Mesendoderm (in vitro differentiated cells): ENCODE data around the gene PKNOX2.

Source experiments
- DNase-seq: peaks from one replicate; pipeline ENCODE4 v3.0.0; 2013
- H2AK5ac ChIP-seq: 2 replicates; pipeline ENCODE4 v1.6.1; 2013; ENCODE audit warnings: low read length, inconsistent platforms
- H2BK120ac ChIP-seq: 2 replicates; pipeline ENCODE4 v1.6.1; 2013; ENCODE audit warnings: low read depth, mild to moderate bottlenecking, low read length, moderate library complexity, mixed read lengths
- H2BK15ac ChIP-seq: replicated peaks from 2 replicates; pipeline ENCODE4 v1.6.1; 2013; ENCODE audit warnings: low read depth, mild to moderate bottlenecking, moderate library complexity
- H2BK5ac ChIP-seq: 2 replicates; pipeline ENCODE4 v1.6.1; 2013; ENCODE audit warnings: low read length, inconsistent platforms
- H3K18ac ChIP-seq: 2 replicates; pipeline ENCODE4 v1.6.1; 2013; ENCODE audit warnings: mild to moderate bottlenecking, low read length, mixed read lengths
- H3K23ac ChIP-seq: one replicate; pipeline ENCODE4 v1.6.1; 2013; ENCODE audit warnings: low read length
- H3K27ac ChIP-seq: 2 replicates; pipeline ENCODE4 v1.5.1; 2013; ENCODE audit warnings: low read depth, mild to moderate bottlenecking, inconsistent platforms, low read length, moderate library complexity
- H3K27me3 ChIP-seq: 2 replicates; pipeline ENCODE4 v1.6.1; 2013; ENCODE audit warnings: low read length, control low read depth, mild to moderate bottlenecking, inconsistent platforms; ENCODE audit not compliant: insufficient read depth, poor library complexity
- H3K36me3 ChIP-seq: 2 replicates; pipeline ENCODE4 v1.6.1; 2013; ENCODE audit warnings: low read length, inconsistent platforms; ENCODE audit not compliant: control insufficient read depth, insufficient read depth
- H3K4ac ChIP-seq: one replicate; pipeline ENCODE4 v1.6.1; 2013; ENCODE audit warnings: low read depth, mild to moderate bottlenecking, low read length, moderate library complexity
- H3K4me1 ChIP-seq: 2 replicates; pipeline ENCODE4 v1.6.1; 2013; ENCODE audit warnings: low read depth, low read length, inconsistent platforms; ENCODE audit not compliant: control insufficient read depth
- H3K4me2 ChIP-seq: 2 replicates; pipeline ENCODE4 v1.6.1; 2013; ENCODE audit warnings: low read length
- H3K4me3 ChIP-seq: 2 replicates; pipeline ENCODE4 v1.5.1; 2013; ENCODE audit warnings: mild to moderate bottlenecking, low read length
- H3K56ac ChIP-seq: one replicate; pipeline ENCODE4 v1.6.1; 2013; ENCODE audit warnings: low read length
- H3K79me1 ChIP-seq: 2 replicates; pipeline ENCODE4 v1.6.1; 2013; ENCODE audit warnings: low read length, inconsistent platforms
- H3K79me2 ChIP-seq: 2 replicates; pipeline ENCODE4 v1.6.1; 2013; ENCODE audit warnings: mild to moderate bottlenecking, low read length; ENCODE audit not compliant: control insufficient read depth, insufficient read depth
- H3K9ac ChIP-seq: 2 replicates; pipeline ENCODE4 v1.6.1; 2013; ENCODE audit warnings: low read length, inconsistent platforms
- H4K5ac ChIP-seq: one replicate; pipeline ENCODE4 v1.6.1; 2013; ENCODE audit warnings: low read length
- H4K8ac ChIP-seq: one replicate; pipeline ENCODE4 v1.6.1; 2013; ENCODE audit warnings: low read depth, mild to moderate bottlenecking, control low read depth, low read length, moderate library complexity
- WGBS: extraction: QIAGEN DNeasy Blood & Tissue Kit; methylation state at CpG from one replicate; pipeline ENCODE4 v1.1.7; 2013; ENCODE audit warnings: low lambda C conversion rate, missing lambda C conversion rate; ENCODE audit not compliant: insufficient coverage; ENCODE audit errors: extremely low coverage; 5-methylcytosine and 5-hydroxymethylcytosine counted together

Gene PKNOX2

DNA sequence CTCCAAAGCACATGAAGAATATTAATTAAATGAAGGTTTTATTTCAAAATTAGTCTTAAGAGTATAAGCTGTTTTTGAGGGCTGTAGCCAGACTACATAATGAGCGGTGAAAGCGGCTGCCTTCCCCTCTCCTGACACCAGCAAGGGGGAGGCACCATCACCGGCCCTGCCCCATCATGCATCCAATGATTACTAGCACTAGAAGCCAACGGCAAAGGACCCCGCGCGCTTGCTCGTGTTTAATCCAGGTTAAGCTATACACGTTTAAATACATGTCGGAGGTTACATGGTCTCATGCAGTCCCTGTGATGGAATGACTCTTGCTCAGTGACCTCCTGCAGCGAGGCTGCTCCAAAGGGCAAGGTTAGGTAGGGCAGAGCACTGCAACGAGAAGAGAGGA lies 281.2 kb downstream of the PKNOX2 start:
- Histone ChIP-seq H3K27ac (no peak overlapping the region), H3K36me3 (no peaks in the 10 kb centered on the region), H2BK5ac (no peak overlapping the region), H3K23ac (no peak overlapping the region), H3K4me2 (no peak overlapping the region), H3K79me2 (no peaks in the 10 kb centered on the region), H3K4ac (no peak overlapping the region), H4K5ac (no peak overlapping the region), H2BK120ac (no peak overlapping the region), H3K56ac (no peak overlapping the region), H3K4me1 (peaks cover 20% of the 10 kb centered on the region), H3K9ac (no peak overlapping the region), H3K18ac (no peak overlapping the region), H2AK5ac (no peak overlapping the region), H3K4me3 (no peak overlapping the region), H2BK15ac (no peak overlapping the region), H3K27me3 (no peaks in the 10 kb centered on the region), H3K79me1 (no peaks in the 10 kb centered on the region), H4K8ac (no peak overlapping the region)
- no CpG with 5 or more reads among the region's 12 CpGs for WGBS
- DNase-seq, result no peak

DNA sequence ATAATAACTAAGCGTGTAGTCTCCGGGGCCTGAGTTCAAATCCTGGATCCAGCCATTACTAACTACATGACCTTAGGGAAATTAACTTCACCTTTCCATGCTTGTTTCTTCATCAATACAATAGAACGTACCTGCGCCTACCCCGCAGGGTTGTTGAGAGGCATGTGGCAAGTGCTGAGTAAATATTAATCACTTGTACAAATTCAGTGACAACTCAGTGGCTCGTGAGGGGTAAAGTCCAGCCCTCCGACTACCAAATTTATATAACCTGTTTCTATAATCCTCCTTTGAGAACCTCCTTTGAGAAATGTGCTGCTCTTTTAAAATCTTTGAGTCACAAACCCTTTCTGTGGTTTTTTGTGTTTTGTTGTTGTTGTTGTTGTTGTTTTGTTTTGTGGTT lies 281.7 kb downstream of the PKNOX2 start:
- no peak overlapping the region for H4K5ac ChIP-seq
- no peak overlapping the region for H3K23ac ChIP-seq
- H4K8ac ChIP-seq, result no peak overlapping the region
- no peak overlapping the region for H3K18ac ChIP-seq
- no peaks in the 10 kb centered on the region for H3K36me3 ChIP-seq
- no peak overlapping the region for H3K4me2 ChIP-seq
- no peak overlapping the region for H2AK5ac ChIP-seq
- H2BK5ac ChIP-seq, result no peak overlapping the region
- H2BK15ac ChIP-seq, result no peak overlapping the region
- H3K4me3 ChIP-seq, result no peak overlapping the region
- no peak overlapping the region for H2BK120ac ChIP-seq
- no peak for DNase-seq
- no peaks in the 10 kb centered on the region for H3K79me2 ChIP-seq
- H3K4ac ChIP-seq, result no peak overlapping the region
- H3K9ac ChIP-seq, result no peak overlapping the region
- peaks cover 20% of the 10 kb centered on the region for H3K4me1 ChIP-seq
- H3K79me1 ChIP-seq, result no peaks in the 10 kb centered on the region
- WGBS, result no CpG with 5 or more reads among the region's 7 CpGs
- no peaks in the 10 kb centered on the region for H3K27me3 ChIP-seq
- H3K27ac ChIP-seq, result no peak overlapping the region
- no peak overlapping the region for H3K56ac ChIP-seq

DNA sequence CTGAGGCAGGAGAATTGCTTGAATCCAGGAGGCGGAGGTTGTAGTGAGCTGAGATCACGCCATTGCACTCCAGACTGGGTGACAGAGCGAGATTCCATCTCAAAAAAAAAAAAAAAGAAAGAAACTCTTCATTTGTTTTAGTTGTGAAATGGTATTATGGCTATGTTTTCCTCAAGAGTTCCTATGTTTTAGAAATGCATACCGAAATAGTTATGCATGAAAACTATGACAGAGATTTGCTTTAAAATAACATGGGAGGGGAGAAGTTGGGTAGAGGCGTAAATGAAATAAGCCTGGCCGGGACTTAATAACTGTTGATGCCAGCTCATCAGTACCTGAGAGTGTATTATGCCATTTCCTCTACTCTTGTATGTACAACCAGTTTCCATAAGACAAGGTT lies 283.2 kb downstream of the PKNOX2 start:
- H3K4me1 ChIP-seq, result peaks cover 12% of the 10 kb centered on the region
- no peak overlapping the region for H2BK120ac ChIP-seq
- H3K4me3 ChIP-seq, result no peak overlapping the region
- no peak for DNase-seq
- H3K18ac ChIP-seq, result no peak overlapping the region
- H3K4me2 ChIP-seq, result no peak overlapping the region
- H2AK5ac ChIP-seq, result no peak overlapping the region
- H3K79me1 ChIP-seq, result no peaks in the 10 kb centered on the region
- H3K4ac ChIP-seq, result no peak overlapping the region
- no CpG with 5 or more reads among the region's 6 CpGs for WGBS
- H3K56ac ChIP-seq, result no peak overlapping the region
- H4K8ac ChIP-seq, result no peak overlapping the region
- H3K36me3 ChIP-seq, result no peaks in the 10 kb centered on the region
- H3K27me3 ChIP-seq, result no peaks in the 10 kb centered on the region
- no peak overlapping the region for H2BK5ac ChIP-seq
- H3K79me2 ChIP-seq, result no peaks in the 10 kb centered on the region
- no peak overlapping the region for H3K27ac ChIP-seq
- no peak overlapping the region for H2BK15ac ChIP-seq
- no peak overlapping the region for H3K23ac ChIP-seq
- H3K9ac ChIP-seq, result no peak overlapping the region
- no peak overlapping the region for H4K5ac ChIP-seq

DNA sequence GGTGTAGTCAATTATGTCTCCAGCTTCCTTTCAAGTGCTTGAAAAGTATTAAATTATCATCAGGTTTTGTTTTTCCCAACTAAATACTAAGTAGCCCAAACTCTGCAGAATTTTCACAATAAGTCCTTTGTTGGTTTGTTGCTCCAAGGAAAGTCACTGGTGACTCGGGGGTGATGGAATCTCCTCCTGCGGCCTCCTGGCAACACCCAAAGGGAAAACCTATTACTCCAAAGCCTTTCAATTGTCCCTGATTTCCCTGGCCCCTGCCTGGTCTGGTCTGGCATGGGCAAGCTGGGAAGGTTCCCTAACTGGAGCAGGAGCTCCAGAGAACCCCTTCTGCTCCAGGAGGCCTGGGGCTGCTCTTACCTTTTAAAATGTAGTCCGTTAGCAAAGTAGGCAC lies 283.6 kb downstream of the PKNOX2 start:
- no peak overlapping the region for H2BK5ac ChIP-seq
- no peaks in the 10 kb centered on the region for H3K36me3 ChIP-seq
- no peak overlapping the region for H4K8ac ChIP-seq
- no peaks in the 10 kb centered on the region for H3K79me1 ChIP-seq
- H3K27me3 ChIP-seq, result no peaks in the 10 kb centered on the region
- H3K9ac ChIP-seq, result no peak overlapping the region
- H4K5ac ChIP-seq, result no peak overlapping the region
- H3K23ac ChIP-seq, result no peak overlapping the region
- peak overlapping the region; percentile 20 for H3K4ac ChIP-seq
- no peak overlapping the region for H3K4me2 ChIP-seq
- DNase-seq, result peak; percentile 32
- no peak overlapping the region for H2AK5ac ChIP-seq
- H2BK15ac ChIP-seq, result no peak overlapping the region
- WGBS, result no CpG with 5 or more reads among the region's 3 CpGs
- H3K4me1 ChIP-seq, result peaks cover 10% of the 10 kb centered on the region
- no peak overlapping the region for H3K27ac ChIP-seq
- no peak overlapping the region for H3K18ac ChIP-seq
- H3K79me2 ChIP-seq, result no peaks in the 10 kb centered on the region
- H2BK120ac ChIP-seq, result no peak overlapping the region
- no peak overlapping the region for H3K4me3 ChIP-seq
- H3K56ac ChIP-seq, result no peak overlapping the region

DNA sequence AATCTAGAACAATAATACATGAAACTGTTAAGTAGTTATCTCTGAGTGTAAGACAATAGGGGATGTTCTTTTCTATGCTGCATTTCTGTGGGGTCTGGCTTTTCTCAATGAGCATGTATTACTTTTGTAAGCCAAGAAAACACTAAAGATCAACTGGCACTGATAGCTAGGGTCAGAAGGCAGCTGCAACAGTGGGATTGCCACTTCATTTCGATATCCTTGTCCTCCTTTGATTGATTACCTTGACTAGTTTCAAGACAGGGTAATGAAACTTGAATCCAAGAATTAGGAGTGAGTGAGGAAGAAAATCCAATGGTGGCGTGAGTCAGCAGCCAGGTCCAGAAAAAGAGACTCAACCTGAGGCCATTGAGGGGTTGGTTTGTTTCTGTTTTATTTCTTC lies 285.0 kb downstream of the PKNOX2 start:
- H3K4me2 ChIP-seq, result no peak overlapping the region
- H3K79me1 ChIP-seq, result no peaks in the 10 kb centered on the region
- no peaks in the 10 kb centered on the region for H3K36me3 ChIP-seq
- H3K27me3 ChIP-seq, result no peaks in the 10 kb centered on the region
- no peak overlapping the region for H3K9ac ChIP-seq
- no peak for DNase-seq
- H2BK5ac ChIP-seq, result no peak overlapping the region
- H3K27ac ChIP-seq, result no peak overlapping the region
- no peak overlapping the region for H3K4ac ChIP-seq
- no peak overlapping the region for H4K5ac ChIP-seq
- no peak overlapping the region for H3K56ac ChIP-seq
- H3K18ac ChIP-seq, result no peak overlapping the region
- peaks cover 2% of the 10 kb centered on the region for H3K4me1 ChIP-seq
- H2AK5ac ChIP-seq, result no peak overlapping the region
- H3K4me3 ChIP-seq, result no peak overlapping the region
- H2BK120ac ChIP-seq, result no peak overlapping the region
- no peak overlapping the region for H4K8ac ChIP-seq
- WGBS, result no CpG with 5 or more reads among the region's 2 CpGs
- no peak overlapping the region for H2BK15ac ChIP-seq
- H3K79me2 ChIP-seq, result no peaks in the 10 kb centered on the region
- H3K23ac ChIP-seq, result no peak overlapping the region

DNA sequence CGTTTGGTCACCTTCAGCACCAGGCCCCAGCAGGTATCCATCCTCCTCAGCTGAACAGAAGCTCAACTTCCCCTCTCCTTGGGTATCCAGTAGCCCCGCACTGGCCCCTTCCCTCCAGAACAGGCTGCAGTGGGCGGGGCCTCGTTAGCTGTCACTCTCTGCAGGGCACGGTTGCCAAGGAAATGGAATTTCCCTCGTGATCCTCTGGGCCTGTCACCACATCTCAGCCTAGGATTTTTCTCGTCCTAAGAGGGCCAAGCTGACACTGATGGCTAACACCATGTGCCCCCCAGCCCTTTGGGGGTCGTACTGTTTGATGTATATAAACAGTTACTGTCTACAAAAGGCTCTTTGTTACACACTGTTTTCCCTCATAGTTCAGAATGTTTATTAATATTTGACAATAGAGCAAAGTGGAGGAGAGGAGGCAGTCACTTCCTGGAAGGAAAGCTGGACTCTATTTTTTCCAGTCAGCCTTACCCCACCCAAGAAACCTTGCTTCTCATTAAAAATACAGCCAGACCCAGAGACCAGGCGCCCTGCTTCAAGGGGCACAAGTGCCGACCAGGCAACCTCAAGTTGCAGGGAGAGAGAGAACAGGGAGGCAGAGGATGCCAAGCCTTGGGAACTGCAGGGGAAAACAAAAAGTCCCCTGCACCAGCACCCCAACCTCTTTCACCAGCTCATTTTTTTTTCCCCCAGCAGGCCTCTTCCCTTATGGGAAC lies 287.0 kb downstream of the PKNOX2 start:
- Histone ChIP-seq H3K23ac (no peak overlapping the region), H2BK15ac (no peak overlapping the region), H2AK5ac (no peak overlapping the region), H3K27ac (no peak overlapping the region), H3K56ac (no peak overlapping the region), H3K36me3 (no peaks in the 10 kb centered on the region), H3K4me1 (no peaks in the 10 kb centered on the region), H3K9ac (no peak overlapping the region), H4K8ac (no peak overlapping the region), H3K79me2 (no peaks in the 10 kb centered on the region), H2BK5ac (no peak overlapping the region), H4K5ac (no peak overlapping the region), H3K4ac (no peak overlapping the region), H3K4me2 (no peak overlapping the region), H2BK120ac (no peak overlapping the region), H3K27me3 (no peaks in the 10 kb centered on the region), H3K4me3 (no peak overlapping the region), H3K79me1 (no peaks in the 10 kb centered on the region), H3K18ac (peak overlapping the region; percentile 34)
- peak; percentile 89 for DNase-seq
- WGBS, result no CpG with 5 or more reads among the region's 10 CpGs
